GM18868 (cell line): Measurements from ENCODE around the gene FTO.

Experiments used
- ATAC-seq: cut with Tn5 transposase; IDR thresholded peaks from one replicate; pipeline ENCODE4 v1.9.1; 2021; ENCODE audit warnings: mild to moderate bottlenecking, moderate library complexity; ENCODE audit not compliant: unreplicated experiment

The FTO gene

DNA sequence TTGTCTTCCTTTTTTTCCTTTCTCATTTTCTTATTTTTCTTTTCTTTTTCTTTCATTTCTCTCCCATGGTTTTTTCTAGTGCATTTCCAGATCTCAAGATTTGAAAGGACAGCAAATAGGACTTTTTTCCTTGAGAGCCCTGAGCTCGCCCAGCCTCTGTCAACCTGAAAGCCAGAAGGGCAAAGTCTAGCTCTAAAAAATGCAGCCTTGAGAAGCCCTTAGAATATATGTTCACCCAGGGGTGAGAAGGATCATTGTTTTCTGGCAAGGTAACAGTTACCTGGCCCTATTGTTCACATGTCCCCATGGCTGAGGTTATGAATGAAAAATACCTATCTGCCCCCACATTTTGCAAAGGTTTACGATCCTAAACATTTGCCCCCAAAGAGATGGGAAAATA is 364.3 kb downstream of the FTO start:
- no peak for ATAC-seq

DNA sequence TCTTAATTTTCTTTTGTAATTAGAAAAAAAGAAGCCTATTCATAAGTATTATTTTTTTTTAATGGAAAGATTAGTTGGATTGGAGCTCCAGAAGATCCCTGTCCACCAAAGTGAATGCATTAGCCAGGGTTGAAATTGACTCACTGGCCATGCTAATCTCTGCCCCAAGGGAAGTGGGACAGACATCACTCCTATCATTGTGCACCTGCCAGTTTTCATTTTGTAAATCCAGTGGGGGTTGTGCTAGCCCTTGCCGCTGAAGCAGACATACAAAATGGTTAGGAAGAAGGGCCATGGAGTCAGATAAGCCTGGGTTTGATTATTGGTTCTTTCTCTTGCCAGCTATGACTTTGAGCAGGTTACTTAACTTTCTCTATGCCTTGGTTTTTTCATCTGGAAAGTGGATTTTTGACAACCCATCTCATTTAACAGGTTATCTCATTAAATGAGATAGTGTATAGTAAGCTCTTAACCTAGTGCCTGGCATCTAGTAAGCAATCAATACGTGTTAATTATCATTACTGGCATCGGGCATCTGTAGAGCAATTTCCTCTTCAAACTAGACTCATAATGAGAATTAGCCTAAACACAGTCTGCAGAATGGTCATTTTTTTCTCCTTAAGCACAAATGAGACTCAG is 365.8 kb downstream of the FTO start:
- ATAC-seq: no peak

DNA sequence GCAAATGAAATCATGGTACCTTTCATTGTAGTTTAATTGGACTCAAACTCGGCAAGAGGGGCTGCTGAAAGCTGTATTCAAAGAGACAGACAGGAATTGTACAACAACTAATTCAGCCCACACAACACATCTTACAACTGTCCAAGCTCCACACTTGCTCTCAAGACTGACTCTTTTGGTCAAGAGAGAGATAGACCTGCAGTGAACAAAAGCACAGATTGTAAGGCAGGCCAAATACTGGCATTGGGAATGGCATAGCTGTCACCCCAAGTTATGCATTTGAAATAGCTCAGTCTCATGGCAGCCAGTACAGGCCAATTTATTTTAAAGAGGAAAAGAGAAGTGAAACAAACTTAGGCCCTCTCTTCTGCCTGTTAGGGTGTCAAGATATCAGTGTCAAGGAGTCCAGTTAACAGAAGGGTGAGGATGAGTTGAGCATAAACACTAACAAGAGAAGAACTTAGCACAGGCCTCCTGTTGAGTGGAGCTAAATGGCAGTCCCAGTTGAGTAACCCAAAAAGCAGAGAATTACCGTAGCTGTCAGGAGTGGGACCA is 366.9 kb downstream of the FTO start:
- peak; percentile 96 for ATAC-seq

DNA sequence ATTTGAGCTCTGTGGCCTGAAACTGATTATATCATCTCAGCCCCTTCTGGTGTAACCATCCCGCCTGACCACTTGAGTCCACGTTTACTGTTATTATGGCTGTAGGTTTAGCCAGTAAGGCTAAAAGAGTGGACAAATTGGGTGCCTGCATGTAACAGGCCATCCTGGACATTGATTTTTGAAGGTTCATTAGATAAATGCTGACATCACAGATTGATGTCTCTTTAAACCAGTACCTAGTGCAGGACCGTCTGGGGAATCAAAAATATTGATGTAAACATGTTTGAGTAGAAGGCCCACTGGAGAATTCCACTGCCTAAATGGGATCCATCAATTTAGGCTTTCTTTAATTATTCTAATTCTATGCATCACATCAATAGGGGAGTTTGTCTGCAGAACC is 367.6 kb downstream of the FTO start:
- ATAC-seq: no peak

DNA sequence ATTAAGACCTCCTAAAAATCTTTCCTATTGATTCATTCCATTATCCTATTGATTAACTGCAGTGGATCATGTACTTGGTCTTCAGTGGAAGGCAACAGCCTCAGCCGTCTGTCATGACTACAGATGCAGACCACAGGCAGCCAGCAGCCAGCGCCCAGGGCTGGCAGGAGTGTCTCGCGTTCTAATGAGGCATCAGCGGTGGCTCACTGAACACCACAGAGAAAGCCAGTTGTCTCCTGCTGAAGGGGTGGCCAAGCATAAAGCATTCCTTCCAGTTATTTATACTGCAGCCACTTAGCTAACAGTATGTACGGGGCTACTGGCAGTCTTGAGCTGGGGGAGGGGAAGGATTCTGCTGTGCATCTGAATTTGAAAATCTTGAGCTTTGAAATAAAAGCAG is 368.3 kb downstream of the FTO start:
- ATAC-seq: no peak

DNA sequence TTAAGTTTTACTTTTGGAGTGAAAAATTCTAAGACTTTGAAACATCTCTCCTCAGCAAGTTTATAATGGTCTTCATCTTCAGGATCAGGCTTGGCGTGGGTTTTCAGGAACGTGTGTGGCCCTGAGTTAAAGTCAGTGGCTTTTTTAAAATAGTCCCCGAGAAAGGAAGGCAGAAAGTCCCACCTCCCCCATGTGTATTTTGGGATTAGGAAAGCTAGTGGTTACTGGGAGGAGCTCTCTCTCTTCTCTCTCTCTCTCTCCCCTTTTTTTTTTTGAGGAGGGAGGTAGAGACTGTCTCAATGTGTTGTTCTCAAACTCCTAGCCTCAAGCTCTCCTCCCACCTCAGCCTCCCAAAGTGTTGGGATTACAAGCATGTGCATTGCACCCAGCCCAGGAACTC is 369.4 kb downstream of the FTO start:
- no peak for ATAC-seq

DNA sequence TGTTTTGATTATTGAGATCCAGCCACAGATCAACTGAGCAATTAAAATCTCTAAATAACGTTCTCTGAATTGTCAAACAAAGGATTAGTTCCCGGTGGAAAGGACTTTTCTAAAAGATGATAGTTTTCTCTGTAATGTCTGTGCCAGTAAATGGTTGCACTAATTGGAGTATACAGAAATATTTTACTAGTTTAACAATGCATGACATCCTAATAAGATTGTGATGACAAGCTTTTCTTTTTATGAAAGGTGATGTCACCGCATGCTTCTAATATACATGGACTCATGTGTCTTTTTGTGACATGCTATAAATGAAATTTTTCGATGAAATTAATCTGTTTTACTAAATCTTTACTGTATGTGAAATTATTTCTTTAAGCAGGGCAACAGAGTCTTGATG is 371.5 kb downstream of the FTO start:
- ATAC-seq: no peak

DNA sequence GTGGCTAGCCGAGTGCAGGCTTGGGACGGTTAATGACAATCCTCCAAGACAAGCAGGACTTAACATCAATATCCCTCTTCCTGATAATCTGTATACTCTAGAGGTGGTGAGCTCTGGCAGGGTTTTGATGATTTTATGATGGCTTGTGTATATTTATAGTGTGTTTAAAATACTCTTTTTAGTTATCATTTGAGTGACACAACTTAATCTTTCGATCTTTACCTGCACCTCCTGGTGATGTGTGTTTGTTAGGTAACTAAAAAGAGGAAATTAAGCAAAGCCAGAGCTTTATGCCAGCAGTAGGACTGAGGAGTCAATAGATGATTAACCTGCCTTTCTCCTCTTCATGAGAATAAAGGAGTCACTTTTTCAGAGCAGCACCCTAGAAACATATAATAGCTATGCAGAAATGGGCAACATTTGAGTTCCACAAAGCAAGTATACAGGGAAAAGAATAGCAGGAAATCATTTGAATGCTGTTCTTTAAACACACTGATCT is 372.1 kb downstream of the FTO start:
- ATAC-seq: no peak

DNA sequence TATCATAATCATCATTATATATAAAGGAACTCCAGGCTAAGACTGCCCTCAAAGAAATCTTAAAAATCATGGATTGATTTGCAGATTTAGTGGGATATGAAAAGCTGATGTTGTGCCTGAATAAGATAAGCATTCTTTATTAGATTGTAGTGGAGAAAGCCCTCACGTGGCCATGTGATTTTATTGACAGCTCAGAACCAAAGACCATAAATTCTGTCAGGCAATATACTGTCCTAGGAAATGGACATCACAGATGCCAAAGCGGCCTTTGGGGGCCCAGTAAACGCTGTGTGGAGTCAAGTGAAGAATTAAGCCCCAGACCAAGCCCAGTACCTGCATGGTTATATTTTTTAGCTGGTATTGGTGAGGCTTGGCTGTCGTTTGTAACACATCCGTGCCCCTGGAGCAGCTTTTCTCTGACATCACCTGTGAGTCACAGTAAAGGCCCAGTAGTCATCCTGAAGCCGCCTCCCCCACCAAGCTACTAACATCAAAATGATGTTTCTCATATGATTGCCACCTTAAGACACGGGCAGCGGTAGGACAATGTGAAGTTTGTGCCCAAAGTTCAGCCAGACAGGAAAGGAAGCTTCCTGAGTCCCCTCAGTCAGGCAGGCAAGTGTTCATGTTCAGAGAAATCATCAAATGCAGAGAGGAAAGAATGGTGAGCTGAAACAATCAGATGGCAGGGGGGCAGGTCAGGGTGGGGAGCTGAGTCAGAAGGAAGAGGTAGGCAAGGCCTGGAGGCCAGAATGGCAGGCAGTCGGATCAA is 373.3 kb downstream of the FTO start:
- no peak for ATAC-seq

DNA sequence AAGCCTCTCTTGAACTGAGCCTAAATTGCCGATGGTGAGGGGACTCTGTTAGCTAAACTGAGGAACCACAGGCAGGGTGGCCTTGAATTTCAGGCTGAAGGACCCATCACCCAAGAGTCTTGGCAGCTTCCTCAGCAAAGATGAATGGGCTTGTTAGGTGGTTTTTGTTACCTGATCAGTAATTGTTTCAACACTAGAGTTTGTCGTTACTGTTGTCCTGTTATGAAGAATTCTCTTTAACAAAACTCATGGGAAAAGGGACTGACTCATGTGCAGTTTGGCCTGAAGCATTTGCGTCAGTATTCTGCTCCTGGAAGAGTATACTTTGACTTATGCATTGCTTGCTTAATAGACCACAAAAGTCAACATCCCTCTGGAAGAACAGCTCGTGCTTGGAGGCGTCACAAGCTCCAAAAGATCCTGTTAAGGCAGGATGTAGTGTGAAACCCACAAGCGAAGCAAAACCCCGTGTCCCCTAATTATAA is 376.6 kb downstream of the FTO start:
- ATAC-seq: no peak

DNA sequence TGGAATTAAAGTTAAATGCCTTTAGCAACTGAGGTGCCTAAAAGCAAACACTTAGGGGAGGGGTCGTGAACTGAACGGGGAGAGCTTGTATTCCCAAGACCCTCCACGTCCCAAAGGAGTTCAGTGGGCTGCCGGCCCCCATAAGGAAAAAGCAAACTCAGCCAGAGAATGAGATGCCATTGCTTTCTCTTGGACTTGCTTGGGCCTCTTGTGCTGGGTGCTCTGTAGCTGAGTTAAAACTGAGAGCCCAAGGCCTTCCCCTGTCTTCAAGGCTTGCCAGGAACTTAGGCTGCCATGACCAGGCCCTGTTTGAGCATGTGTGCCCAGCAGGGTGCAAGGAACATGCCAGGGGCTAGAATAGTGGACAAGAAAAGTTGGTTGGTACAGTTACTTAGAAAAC is 382.8 kb downstream of the FTO start:
- ATAC-seq: no peak

DNA sequence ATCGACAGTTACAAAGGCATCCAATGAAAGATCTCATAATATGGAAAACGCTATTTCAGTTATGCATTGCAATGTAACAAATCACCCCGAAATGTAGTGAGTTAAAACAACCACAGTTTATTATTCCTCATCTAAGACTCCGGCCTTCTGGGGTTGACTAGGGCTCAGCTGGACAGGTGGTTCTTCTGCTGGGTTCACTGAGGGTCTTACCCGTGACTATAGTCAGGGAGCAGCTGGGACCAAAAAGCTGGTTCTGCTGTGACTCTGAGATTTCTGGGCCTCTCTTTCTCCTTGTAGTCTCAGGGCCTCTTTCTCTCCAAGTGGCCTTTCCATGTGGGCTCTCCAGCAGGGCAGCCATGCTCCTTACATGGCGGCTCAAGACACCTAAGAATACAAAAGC is 386.6 kb downstream of the FTO start:
- no peak for ATAC-seq

DNA sequence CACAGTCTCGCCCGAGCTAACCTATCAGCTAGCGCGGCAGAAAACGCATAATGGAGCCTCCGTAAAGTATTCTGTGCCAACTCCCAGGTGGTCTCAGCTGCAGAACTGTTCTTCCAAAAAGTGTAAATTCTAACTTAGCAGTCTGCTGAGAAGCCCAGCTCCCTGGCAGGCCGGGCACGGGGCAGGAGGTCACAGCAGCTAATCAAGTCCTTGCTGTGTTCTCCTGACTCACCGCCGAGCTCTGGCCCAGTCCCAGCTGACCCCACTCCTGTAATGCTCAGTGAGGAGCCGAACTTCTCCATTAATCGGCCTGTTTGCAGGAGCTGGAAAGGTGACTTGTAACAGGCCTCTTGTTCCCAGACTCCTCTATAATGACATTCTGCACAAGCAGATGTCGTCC is 389.3 kb downstream of the FTO start:
- ATAC-seq: no peak

DNA sequence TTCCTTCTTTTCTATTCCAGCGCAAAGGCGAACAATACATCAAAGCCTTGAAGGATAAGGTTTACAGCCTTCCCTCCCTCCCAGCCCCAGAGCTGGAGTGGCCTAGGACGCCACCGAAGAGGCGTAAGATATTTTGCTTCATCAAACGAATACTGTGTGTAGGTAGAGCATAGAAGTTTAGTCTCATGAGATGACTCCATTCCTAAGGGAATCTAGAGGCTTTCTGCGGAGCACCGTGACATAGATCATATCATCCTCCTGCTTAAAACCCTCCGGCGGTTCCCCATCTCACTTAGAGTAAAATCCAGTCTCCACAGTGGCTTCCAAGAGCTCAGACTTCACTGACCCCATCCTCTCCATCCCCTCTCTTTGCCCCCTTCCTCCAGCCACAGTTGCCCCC is 390.7 kb downstream of the FTO start:
- no peak for ATAC-seq

DNA sequence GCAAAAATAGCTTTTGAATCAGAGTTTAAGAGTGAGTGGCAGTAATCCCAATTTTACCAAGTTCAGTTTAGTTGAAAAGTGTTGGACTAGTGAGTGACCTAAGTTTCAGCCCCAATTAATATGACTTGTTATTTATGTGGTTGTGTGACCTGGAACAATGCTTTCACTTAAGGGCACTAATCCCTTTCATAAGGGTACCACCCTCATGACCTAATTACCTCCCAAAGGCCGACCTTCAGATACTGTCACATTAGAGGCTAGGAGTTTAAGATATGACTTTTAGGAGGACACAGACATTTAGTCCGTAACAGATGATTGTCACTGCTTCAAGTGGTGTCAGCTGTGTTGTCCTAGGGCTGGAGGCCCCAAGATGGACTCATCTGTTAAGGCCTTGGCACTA is 392.7 kb downstream of the FTO start:
- no peak for ATAC-seq

DNA sequence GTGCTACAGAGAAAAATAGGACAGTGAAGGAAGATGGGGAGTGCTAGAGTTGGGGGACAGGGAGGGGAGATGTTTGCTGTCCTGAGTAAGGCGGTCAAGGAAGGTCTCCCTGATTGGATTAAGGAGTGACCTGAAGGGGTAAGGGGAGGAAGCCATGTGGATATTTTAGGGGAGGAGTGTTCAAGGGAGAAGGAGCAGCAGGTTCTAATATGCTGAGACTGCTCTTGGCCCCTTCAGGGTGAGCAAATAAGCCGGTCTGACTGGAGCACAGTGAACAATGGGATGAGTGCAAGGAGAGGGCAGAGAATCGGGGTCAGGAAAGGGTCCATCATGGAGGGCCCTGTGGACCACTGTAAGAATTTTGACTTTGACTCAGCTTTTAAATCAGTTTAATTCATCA is 393.8 kb downstream of the FTO start:
- ATAC-seq: no peak

DNA sequence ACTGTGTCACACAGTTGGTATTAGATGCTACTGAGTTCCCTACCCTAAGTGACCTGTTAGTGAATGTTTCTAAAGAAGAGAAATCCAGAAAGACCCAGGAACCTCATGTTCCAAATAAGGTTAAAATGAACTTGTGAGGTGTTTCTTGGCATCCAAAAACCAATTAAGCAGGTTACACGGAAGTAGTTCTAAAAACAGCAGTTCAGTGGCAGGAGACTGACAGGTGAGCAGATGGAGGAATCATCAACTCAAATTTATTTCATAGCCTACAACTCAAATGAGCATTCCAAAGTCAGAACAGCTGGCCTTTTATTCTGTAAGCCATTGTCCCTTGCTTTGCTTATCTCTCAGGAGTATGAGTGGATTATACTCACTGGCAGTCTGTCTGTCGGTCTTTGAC is 394.3 kb downstream of the FTO start:
- ATAC-seq: no peak

DNA sequence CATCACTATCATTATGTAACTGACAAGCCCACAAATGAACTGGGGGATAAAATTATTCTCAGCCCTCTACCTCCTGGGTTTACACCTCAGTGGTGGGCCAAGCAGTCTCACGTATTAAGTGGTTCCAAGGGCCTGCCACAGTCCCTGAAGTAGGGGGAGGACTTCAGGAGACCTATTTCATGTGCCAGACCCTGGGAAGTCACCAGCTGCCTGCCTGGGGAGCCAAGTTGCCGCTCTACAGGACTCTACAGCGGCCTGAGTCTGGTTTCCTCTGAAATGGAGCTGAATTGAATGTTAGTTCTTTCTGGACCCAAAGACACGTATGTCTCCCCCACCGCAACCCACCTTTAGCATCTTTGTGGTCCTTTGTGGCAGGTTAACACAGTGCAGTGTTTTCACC is 395.7 kb downstream of the FTO start:
- ATAC-seq: no peak

DNA sequence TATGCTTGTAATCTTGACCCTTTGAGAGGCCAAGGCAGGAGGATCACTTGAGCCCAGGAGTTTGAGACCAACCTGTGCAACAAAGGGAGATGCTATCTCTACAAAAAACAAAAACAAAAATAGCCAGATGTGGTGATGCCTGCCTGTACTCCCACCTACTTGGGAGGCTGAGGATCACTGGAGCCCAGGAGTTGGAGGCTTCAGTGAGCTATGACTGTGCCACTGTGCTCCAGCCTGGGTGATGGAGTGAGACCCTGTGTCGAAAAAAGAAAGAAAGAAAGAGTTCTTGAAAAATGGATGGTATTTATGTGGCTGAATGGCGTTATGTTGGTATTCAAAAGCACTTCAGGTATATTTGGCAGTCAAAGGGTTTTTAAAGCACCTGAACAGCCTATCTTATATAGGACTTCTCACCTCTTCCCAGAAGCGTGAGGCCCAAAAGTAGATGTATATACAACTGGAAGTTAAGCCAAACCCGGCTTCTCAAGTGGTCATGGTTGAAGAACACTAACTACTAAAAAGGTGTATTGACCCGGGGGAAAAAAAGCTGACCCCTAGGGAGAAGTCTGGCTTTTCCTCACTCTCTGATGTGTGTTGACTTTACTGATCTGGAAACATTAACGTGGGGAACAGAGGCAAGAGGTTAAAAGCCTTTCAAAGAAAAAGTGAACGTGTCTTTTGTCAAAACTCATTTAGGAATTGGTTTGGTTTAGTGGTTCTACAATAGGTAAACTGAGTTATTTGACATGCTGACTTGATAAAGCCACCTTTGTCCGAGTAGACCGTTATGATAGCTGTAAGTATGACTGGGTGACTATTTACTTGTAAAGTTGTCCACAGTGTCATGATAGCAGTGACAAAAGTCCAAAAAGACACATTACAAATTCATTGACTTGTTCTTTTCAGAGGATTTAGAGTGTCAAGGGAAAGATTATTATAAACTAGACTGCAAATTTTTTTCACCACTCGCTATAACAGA is 399.2 kb downstream of the FTO start:
- no peak for ATAC-seq

DNA sequence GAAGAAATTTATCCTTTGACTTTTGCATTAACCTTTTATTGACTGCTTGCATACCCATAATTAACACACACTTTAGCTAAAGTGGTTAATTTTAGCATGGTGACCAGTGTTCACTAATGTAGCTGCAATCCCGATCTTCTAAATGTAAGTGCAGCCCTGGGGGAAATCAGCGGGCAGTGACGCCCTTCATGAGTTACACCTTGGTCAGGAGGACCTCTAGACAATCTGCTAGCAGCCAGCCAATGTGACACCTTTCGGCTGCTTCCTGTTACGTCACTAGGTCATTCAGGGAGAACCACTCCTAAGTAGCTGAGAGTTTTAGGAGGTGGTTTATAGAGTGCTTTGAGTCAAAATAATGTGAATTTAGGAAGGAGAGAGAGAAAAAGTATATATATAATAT is 402.1 kb downstream of the FTO start:
- no peak for ATAC-seq

DNA sequence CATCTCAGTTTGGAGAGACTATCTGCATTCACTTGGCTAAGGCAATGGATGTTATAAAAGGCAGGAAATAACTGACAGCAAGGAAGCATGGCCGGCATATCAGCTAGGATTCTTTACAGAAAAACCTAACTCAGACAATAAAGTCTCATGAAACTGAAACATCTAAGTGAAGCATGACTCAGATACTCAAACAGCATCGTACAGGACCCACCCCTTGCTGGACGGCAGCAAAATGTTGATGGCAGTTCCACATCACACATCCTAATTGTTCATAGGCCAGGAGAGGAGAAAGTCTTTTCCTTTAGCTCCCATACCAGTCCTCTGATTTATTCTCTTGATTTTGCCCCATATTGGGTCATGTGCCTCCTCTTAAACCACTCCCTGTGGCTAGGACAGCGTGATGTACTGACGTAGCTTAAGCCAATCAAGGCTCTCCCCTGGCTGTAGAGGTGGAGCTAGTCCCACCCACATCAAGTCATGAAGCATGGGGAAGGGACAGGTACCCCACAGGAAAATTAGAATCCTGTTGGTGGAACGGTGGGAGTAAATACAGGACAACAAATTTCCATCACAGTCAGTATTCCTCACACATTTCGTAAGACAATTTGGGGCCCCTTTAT is 403.7 kb downstream of the FTO start:
- no peak for ATAC-seq
